B cell (primary cell): ENCODE results near the gene BRIP1.

Source experiments
- CTCF ChIP-seq: fragments of 200-600 bp; IDR thresholded peaks from one replicate; pipeline ENCODE4 v1.8.0; 2022; ENCODE audit warnings: antibody characterized with exemption, mild to moderate bottlenecking
- EZH2 ChIP-seq: IDR thresholded peaks from 2 replicates; pipeline ENCODE4 v1.6.1; 2012; ENCODE audit warnings: borderline replicate concordance, low read depth, mild to moderate bottlenecking, moderate library complexity, low read length; ENCODE audit not compliant: insufficient read depth, poor library complexity, severe bottlenecking

GRCh38 chr17:61797283-61797682 is 66.0 kb downstream of the BRIP1 start:
- TF ChIP-seq CTCF, result no peak
- TF ChIP-seq EZH2, result no peak
